ENCODE measurements around the gene INHBC. TPM values are rescaled to one million over a fixed set of nuclear protein-coding genes. Genes with fewer than 3 reads are reported as not detected.

The INHBC gene
- total RNA-seq, 1 experiment from 2014 or later, result 0.20 TPM

GRCh38 chr12:57446292-57446960, 11.8 kb downstream of the INHBC start:
- Histone ChIP-seq H3K27ac (ENCODE audit: low read depth, low read length) (no peak overlapping the region), H3K4me1 (ENCODE audit: control insufficient read depth in 1 of 2, insufficient read depth in 2 of 2, low read length in 2 of 2) (no peaks in the 10 kb centered on the region), H3K4me3 (replicated peaks in 1 of 2; ENCODE audit: low read depth in 1 of 2, low read length in 2 of 2) (no peak overlapping the region), H3K9ac (ENCODE audit: low read length) (no peak overlapping the region), H3K4me2 (ENCODE audit: low read length) (no peak overlapping the region), H3K79me2 (ENCODE audit: insufficient read depth, low read length) (no peaks in the 10 kb centered on the region), H3K36me3 (ENCODE audit: control insufficient read depth in 1 of 2, insufficient read depth in 2 of 2, low read length in 2 of 2) (no peaks in the 10 kb centered on the region), H4K20me1 (ENCODE audit: insufficient read depth) (no peaks in the 10 kb centered on the region), H2AFZ (ENCODE audit: low read depth, low read length, poor library complexity, severe bottlenecking) (no peak overlapping the region), H3K9me2 (ENCODE audit: insufficient read depth) (no peaks in the 10 kb centered on the region), H3K9me3 (ENCODE audit: control insufficient read depth in 1 of 2, insufficient read depth in 1 of 2, low read depth in 1 of 2, low read length in 2 of 2) (peaks cover 0 to 7% of the 10 kb centered on the region in 2 experiments; a peak in 1 of 4 replicates), H3K27me3 (ENCODE audit: insufficient read depth, low read length) (no peaks in the 10 kb centered on the region)
- ChIA-PET CTCF (no interaction called here), RAD21 (ENCODE audit: low non-redundant PET in 1 of 2, low total read pairs in 2 of 2, uncharacterized antibody in 2 of 2, unreplicated experiment in 2 of 2) (no interaction called here), POLR2A (interaction anchor here (0.7 kb wide), 1 partner anchor 102 kb away, joined by 3 read pairs; no protein-coding TSS in a partner anchor)
- TF ChIP-seq CTCF (IDR thresholded peaks at IDR 0.05 in 2 of 3, conservative IDR thresholded peaks at IDR 0.05 in 1 of 3; ENCODE audit: borderline replicate concordance in 1 of 3, insufficient read depth in 1 of 3, low read depth in 2 of 3, low read length in 2 of 3) (no peak), MAX (IDR thresholded peaks at IDR 0.05) (no peak), JUND (IDR thresholded peaks at IDR 0.05) (no peak), SIN3A (IDR thresholded peaks at IDR 0.05; ENCODE audit: low read depth) (no peak), POLR2A (IDR thresholded peaks at IDR 0.05; ENCODE audit: borderline replicate concordance, extremely low read depth, insufficient read depth, insufficient read length) (no peak), ELF1 (IDR thresholded peaks at IDR 0.05; ENCODE audit: borderline replicate concordance, low read depth) (no peak), REST (IDR thresholded peaks at IDR 0.05; ENCODE audit: low read depth) (no peak), EGR1 (IDR thresholded peaks at IDR 0.05; ENCODE audit: low read depth) (no peak), EZH2 (IDR thresholded peaks at IDR 0.05) (no peak), POLR2AphosphoS5 (IDR thresholded peaks at IDR 0.05; ENCODE audit: low read depth, low read length) (no peak), YY1 (IDR thresholded peaks at IDR 0.05; ENCODE audit: extremely low read depth, insufficient replicate concordance, low read depth, low read length) (no peak), CEBPB (IDR thresholded peaks at IDR 0.05; ENCODE audit: low read depth) (no peak), CBX3 (IDR thresholded peaks at IDR 0.05; ENCODE audit: low read depth) (no peak), ZNF274 (IDR thresholded peaks at IDR 0.05; ENCODE audit: low read depth, low read length) (no peak), ATF3 (IDR thresholded peaks at IDR 0.05) (no peak), ZBTB33 (IDR thresholded peaks at IDR 0.05; ENCODE audit: extremely low read depth, insufficient replicate concordance, low read length) (no peak), RAD21 (IDR thresholded peaks at IDR 0.05; ENCODE audit: low read depth) (no peak), FOSL1 (IDR thresholded peaks at IDR 0.05; ENCODE audit: low read depth) (no peak)
- intact Hi-C loops (cut with micrococcal nuclease), result no loop called here
- DNase-seq (ENCODE audit: low read depth, low spot score) (no peak), ATAC-seq (no peak)
- no TSS peak for BruUV-seq (replicated peaks)
